Activated T-cell treated with anti-CD3 and anti-CD28 coated beads for 48 hours (primary cell): ENCODE measurements around the gene ABCA13.

Experiments
- DNase-seq: peaks from one replicate; pipeline ENCODE4 v3.0.0-alpha.2; 2020; ENCODE audit warnings: low read depth

Gene ABCA13

GRCh38 chr7:48245751-48246472 lies 74.7 kb downstream of the ABCA13 start:
- DNase-seq = no peak

GRCh38 chr7:48249166-48249565 lies 77.9 kb downstream of the ABCA13 start:
- no peak for DNase-seq

- DNase-seq = no peak
Observed at GRCh38 chr7:48250441-48250951, 79.2 kb downstream of the ABCA13 start.

GRCh38 chr7:48251766-48252165 lies 80.5 kb downstream of the ABCA13 start:
- DNase-seq = no peak

GRCh38 chr7:48252995-48253394 lies 81.7 kb downstream of the ABCA13 start:
- DNase-seq = no peak

GRCh38 chr7:48255046-48255445 lies 83.8 kb downstream of the ABCA13 start:
- no peak for DNase-seq

- no peak for DNase-seq
Observed at GRCh38 chr7:48259463-48260280, 88.4 kb downstream of the ABCA13 start.

GRCh38 chr7:48261696-48262095 lies 90.4 kb downstream of the ABCA13 start:
- DNase-seq = no peak

- no peak for DNase-seq
Observed at GRCh38 chr7:48262606-48263310, 91.5 kb downstream of the ABCA13 start.

GRCh38 chr7:48263311-48263650 lies 92.0 kb downstream of the ABCA13 start:
- DNase-seq = no peak

GRCh38 chr7:48269066-48269465 lies 97.8 kb downstream of the ABCA13 start:
- DNase-seq = no peak

- DNase-seq = no peak
Observed at GRCh38 chr7:48274662-48275061, 103.4 kb downstream of the ABCA13 start.

- no peak for DNase-seq
Observed at GRCh38 chr7:48279420-48279819, 108.2 kb downstream of the ABCA13 start.

GRCh38 chr7:48280100-48280499 lies 108.8 kb downstream of the ABCA13 start:
- DNase-seq = peak; percentile 10

- DNase-seq = no peak
Observed at GRCh38 chr7:48285373-48285772, 114.1 kb downstream of the ABCA13 start.

GRCh38 chr7:48286836-48287235 lies 115.6 kb downstream of the ABCA13 start:
- DNase-seq = no peak

GRCh38 chr7:48289656-48290055 lies 118.4 kb downstream of the ABCA13 start:
- no peak for DNase-seq

- DNase-seq = no peak
Observed at GRCh38 chr7:48292949-48293348, 121.7 kb downstream of the ABCA13 start.

GRCh38 chr7:48295296-48295971 lies 124.2 kb downstream of the ABCA13 start:
- DNase-seq = no peak

- DNase-seq = no peak
Observed at GRCh38 chr7:48296966-48297365, 125.7 kb downstream of the ABCA13 start.

- peak; percentile 18 for DNase-seq
Observed at GRCh38 chr7:48298779-48299178, 127.5 kb downstream of the ABCA13 start.

GRCh38 chr7:48299580-48300169 lies 128.4 kb downstream of the ABCA13 start:
- DNase-seq = peak; percentile 39
